GM19025 (cell line): ENCODE measurements around the gene CCR4.
"Not testable (repeated sequence)": the region's sequence is repeated elsewhere in the genome, so short reads cannot be mapped to it uniquely, and the experiment has no call there.

Experiments
- ATAC-seq: cut with Tn5 transposase; IDR thresholded peaks from one replicate; pipeline ENCODE4 v1.9.1; 2021; ENCODE audit warnings: mild to moderate bottlenecking, low read depth, moderate library complexity; ENCODE audit not compliant: unreplicated experiment

The CCR4 gene

DNA sequence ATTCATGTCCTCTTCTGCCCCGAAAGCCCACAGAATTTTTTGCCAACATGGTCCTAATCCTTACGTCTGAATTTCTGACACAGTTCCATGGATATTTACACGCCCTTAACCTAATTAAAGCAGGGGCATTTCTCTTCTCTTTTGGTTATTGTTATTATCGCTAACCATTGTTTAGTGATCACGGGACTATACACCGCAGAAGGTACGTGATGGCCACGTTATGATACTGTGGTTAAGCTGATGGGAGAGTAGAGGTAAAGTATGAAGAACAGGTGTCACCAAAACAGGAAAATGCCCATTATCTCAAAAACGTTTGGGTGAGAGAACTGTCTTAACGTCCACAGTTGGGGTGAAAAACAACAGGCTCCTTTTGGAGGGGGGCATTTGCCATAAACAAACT is 26.4 kb downstream of the CCR4 start:
- no peak for ATAC-seq

- no peak for ATAC-seq
These were observed 26.9 kb downstream of the CCR4 start for GRCh38 chr3:32978331-32978730.

DNA sequence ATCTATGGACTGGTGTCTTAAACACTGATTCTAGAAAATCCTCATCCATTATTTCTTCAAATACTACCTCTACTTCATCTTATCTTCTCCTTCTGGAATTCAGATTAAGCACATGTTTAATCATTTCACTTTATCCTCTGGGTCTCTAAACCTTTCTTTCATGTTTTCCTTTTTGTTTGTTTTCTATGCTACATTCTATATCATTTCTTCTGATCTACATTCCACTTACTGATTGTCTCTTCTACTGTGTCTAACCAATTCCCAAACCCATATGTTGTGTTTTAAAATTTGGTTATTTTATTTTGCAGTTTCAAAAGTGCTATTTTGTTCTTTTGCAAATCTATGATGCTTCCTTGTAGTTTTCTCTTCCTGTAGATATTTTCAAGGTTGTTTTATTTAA is 31.7 kb downstream of the CCR4 start:
- no peak for ATAC-seq

GRCh38 chr3:32984918-32985317 is 33.5 kb downstream of the CCR4 start:
- not testable (repeated sequence) for ATAC-seq

GRCh38 chr3:32989171-32989570 is 37.7 kb downstream of the CCR4 start:
- ATAC-seq, result no peak

DNA sequence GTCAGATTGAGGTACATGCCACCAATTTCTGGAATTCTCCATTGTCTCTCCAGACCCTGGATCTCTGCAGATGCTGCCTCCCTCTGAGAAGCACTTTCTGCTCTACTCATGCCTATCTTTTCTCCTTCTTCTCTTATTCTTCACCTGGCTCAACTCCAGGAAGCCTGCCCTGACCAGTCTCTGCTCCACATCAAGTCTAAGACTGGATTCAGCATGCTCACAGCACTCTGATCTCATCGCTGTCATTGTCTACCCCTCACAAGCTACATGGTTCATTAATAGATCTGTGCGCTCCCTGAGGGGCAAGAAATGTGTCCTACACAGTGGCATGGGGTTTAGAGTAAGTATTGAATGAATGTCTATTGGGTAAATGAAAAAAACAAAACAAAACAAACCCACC is 38.7 kb downstream of the CCR4 start:
- no peak for ATAC-seq

- ATAC-seq, result no peak
These were observed 40.3 kb downstream of the CCR4 start for GRCh38 chr3:32991781-32992180.

- peak; percentile 6 for ATAC-seq
These were observed 40.9 kb downstream of the CCR4 start for GRCh38 chr3:32992310-32992686.

DNA sequence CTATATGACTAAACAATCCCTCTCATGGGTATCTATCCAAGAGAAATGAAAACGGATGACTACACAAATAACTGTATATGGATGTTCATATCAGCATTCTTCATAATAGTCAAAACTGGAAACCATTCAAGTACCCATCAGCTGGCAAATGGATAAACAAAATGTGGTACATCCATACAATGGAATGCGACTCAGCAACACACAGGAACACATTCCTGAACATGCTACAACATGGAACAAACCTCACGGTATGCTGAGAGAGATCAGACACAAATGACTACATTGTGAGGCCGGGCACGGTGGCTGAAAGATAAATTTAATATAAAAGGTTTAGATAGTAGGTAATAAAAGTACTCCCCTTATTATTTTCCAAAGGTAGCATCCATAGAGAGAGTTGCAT is 42.6 kb downstream of the CCR4 start:
- ATAC-seq, result no peak

DNA sequence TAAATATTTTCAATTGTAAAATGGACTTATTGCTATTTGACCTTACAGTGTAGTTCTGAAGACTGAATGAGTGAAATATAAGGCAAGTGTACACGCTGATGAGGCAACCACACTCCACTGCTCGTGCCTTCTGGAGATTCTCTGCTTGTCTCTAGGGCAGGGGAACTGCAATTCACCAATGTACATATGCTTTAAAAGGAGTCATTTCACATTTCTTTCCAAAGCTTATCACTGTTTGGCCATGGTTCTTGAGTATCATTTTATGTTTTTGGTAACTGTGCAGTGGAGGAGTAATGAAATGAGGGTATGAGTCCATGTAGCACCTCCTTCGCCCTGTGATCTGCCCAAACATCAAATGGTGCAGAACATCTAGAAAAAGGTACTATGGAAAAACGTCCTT is 43.7 kb downstream of the CCR4 start:
- ATAC-seq, result no peak

GRCh38 chr3:32996048-32996754 is 44.8 kb downstream of the CCR4 start:
- ATAC-seq, result no peak

DNA sequence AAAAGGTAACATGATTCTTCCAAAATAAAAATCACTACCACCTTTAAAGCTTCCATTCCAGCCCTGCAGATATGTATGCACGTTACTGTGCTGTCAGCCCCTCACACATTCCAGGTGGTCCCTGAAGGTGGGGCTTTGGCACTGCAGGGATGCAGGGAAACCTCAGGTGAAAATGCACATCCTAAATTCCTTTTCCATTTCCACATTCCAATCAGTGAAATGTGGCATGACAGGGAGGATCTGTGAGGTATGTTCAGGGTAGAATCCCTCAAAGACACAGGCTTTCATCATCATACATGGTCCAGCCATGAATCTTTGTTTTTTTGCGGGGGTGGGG is 45.3 kb downstream of the CCR4 start:
- ATAC-seq, result no peak

DNA sequence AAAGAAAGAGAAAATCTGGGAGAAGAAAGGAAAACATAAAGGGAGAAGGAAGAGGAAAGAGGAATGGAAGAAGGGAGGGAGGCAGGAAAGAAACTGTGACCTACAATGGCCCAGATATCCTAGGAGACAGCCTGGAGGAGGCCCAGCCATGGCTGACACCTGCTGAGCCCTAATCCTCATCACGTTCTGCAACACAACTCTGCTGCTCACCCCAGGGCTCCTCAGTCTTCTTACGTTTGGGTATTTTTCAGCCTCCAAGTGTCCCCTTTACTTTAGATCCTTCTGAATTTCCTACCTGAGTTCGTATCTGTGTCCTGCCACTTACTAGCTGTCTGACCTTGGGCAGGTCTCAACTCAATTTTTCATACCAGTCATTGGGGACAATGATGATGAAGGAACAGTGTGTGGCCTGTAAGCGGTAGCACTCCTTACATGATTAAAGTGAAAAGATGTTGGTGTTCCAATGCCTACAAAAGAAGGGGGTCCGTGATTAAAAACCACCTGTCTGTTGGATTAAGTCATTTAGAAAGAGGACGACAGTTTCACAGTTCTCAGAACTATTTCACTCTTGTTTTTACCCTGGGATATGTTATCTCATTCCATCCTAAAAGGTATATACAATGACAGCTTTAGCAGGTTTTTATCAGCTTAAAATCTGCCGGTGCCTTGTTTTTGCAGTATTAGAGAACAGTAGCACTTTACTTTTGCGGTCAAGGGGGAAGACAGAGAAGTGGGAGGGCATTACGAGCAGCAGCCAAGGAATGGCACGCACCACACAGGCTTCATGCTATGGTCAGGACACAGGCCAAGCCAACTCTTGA is 47.4 kb downstream of the CCR4 start:
- ATAC-seq, result no peak

GRCh38 chr3:33000691-33001385 is 49.4 kb downstream of the CCR4 start:
- ATAC-seq, result no peak

DNA sequence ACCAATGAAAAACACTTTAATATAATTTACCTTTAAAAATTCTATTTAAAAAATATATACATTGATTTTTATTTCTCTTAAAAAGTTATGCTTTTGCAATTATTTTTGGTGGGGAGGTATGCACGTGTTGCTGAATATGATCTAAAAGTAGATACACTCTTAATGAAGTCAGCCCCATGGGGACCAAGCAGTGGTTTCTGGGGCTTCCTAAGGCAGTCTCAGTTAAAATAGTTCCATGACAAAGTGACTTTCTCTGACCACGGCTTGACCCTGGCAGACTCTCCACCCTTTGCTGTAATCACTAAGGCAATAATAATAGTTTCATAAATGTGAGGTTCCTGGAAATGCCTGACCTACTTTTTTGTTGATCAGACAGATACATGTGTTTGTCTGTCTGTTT is 50.4 kb downstream of the CCR4 start:
- no peak for ATAC-seq

DNA sequence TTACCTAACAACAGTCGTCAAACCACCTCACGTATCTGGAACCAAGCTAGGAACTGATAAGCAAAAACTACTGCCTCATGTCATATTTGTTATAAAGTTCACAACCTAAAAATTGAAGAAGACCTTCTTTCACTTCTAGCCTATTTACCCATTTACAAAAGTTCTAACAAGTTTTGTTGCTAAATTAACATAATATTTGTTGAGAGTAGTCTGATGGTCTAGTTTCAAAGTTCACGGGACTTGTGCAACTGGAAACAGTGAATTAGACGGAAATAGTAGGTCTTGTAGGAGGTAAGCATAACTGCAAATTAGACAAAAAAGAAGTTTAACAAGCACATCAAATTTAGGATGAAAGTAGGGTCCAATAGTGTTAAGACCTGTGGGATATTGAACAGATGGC is 51.9 kb downstream of the CCR4 start:
- ATAC-seq, result no peak

GRCh38 chr3:33004205-33004604 is 52.8 kb downstream of the CCR4 start:
- ATAC-seq, result no peak

GRCh38 chr3:33004961-33005360 is 53.5 kb downstream of the CCR4 start:
- no peak for ATAC-seq
